Activated CD8-positive, alpha-beta memory T cell treated with anti-CD3 and anti-CD28 coated beads, Interleukin-2, amount 50 U/mL, for 24 hours (primary cell): Measurements from ENCODE around the gene ZC3H12D.
"Not testable (repeated sequence)": the region's sequence is repeated elsewhere in the genome, so short reads cannot be mapped to it uniquely, and the experiment has no call there.

Source experiments
- DNase-seq: peaks from one replicate; pipeline ENCODE4 v3.0.0-alpha.2; 2020; ENCODE audit errors: extremely low read depth

The ZC3H12D gene

DNA sequence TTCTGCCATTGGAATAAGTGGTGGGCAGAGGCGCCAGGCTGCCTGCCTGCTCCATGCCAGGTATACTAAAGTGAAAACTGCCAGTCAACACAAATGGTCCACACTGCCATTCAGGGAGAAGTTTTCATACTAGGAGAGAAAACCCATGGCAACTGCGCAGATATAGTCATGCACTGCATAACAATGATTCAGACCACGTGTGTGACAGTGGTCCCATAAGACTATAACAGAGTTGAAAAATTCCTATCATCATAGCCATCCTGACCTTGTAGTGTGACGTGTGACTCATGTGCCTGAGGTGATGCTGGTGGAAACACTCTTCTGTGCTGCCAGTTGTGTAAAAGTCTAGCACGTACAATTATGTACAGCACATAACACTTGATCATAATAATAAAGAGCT is 25.1 kb downstream of the ZC3H12D start:
- DNase-seq: no peak

DNA sequence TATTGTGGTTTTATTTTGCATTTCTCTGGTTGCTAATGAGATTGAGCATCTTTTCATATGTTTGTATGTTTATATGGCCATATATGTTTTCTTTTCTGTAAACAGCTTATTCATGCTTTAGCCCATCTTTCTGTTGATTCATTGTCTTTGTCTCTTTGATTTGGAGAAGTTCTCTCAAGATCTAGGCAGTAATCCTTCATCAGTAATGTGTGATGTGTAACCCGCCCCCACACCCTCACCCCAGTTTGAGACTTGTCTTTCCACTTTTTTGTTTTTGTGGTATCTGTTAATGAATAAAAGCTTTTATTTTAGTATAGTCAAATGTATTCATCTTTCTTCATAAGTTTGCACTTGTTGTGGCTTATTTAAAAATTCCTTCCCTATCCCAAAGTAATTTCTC is 26.0 kb downstream of the ZC3H12D start:
- DNase-seq: no peak

DNA sequence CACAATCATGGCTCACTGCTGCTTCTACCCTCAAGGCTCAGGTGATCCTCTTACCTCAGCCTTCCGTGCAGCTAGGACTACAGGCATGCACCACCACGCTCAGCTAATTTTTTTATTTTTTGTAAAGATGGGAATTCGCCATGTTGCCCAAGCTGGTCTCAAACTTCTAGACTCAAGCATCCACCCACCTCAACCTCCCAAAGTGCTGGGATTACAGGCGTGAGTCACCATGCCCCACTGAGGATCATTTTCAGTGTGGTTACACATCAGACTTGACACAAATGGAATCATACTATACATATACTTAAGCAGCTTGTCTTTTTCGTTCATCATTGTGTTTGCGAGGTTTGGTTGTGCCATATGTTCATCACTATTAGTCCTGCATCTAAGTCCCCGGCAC is 26.6 kb downstream of the ZC3H12D start:
- no peak for DNase-seq

DNA sequence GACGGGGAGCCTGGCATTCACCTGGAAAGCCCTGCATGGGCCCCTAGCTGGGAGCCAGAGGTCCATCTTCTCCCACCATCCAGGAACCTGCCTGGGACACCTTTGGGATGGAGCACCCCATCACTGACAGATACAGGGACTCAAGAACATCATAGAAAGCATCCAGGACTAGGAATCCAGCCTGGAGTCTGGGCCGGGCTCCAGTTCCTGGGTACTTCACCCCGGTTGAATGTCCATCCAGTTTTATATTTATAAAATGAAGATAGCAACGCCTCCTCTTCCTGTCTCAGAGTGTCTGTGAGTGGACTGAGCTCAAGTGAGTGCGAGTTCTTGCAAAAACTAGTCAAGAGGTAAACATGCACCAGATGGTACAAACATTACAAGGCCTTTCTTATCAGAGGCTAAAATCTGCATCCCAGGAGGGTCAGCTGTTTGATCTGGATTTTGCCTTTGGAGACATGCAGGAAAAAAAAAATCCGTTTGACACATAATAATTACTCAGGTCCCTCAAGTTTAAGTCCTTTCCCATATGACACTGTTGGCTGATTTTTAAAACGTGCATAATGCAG is 27.4 kb downstream of the ZC3H12D start:
- no peak for DNase-seq

DNA sequence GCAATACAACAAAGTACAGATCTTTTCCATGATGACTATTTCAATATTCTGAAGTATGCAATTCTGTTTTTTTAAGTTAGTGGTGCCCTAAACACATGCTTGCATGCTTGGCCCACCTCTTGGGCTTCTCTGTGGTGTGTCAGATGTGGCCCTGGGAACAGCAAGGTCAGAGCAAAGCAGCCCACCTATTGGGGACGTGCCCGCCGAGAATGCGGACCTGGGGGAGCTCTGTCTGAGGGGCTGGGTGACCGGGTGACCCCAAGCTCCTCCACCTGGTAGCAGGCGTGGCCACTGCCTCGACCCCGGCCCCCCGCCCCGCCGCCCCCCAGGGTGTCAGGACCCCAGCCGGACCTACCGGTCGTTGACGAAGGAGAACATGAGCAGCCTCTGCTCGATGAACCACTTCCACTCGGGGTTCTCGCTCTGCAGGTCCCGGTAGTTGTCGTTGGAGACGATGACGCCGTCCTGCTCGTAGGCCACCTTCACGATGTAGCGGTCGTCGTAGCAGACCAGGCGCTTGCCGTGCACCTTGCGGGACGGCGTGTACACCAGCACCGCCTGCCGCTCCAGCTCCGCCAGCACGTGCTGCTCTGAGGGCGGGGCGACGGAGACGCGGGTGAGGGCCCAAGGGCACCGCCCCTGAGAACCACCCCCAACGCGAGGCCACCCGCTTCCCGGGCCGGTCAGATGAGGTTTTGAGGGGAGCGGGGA is 28.3 kb downstream of the ZC3H12D start:
- DNase-seq: no peak

DNA sequence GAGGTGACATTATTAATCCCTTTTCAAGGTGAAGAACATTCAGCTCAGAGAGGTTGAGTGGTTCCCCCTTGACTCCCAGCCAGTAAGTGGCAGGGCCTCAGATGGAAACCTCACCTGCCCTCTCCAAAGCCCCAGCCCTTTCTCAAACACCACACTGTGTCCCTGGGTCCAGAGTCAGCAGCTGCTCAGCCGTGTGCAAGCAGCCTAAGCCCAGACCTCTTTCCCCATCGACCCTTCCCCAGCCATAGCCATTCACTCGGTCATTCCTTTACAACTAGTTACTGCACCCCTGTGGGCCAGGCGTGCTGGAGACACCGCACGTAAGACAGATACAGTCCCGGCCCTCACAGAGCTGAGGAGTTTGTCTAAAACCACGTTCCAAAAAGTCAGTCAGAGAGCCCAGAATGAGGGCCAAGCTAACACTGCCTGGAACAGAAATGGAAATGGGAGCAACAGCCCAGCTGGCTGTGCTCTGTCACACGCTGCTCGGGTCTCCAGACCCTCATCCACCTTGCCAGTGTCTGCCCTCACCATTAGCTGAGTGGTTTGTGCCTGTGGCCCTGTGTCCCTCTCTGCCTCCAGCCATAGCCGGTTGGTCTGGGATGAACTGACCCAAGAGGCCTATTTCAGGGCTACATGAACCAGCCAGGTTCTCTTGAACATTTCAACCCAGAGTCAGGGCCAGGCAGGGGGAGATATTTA is 29.6 kb downstream of the ZC3H12D start:
- no peak for DNase-seq

DNA sequence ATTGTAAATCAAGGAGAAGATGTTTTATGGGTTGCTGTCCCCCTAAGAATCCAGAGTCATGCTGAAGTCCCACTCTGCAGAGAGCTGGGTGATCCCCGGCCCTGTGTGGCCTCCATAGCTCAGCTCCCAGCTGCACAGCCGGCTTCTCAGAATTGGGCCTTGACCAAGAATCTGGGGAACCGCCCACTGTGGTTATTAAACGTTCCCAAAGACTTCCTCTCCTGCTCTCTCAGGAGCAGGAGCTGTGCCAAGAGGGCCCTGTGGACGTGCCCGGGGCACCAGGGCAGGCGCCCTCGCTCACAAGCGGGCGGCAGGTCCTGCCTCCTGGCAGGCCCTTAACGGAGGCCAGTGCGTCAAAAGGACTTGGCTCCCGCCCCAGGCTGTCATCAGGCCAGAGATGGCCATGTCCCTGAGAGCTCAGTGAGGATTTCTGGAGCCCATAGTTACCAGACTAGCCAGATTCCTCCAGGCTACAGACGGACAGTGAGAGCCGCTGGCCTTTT is 30.4 kb downstream of the ZC3H12D start:
- DNase-seq: no peak

DNA sequence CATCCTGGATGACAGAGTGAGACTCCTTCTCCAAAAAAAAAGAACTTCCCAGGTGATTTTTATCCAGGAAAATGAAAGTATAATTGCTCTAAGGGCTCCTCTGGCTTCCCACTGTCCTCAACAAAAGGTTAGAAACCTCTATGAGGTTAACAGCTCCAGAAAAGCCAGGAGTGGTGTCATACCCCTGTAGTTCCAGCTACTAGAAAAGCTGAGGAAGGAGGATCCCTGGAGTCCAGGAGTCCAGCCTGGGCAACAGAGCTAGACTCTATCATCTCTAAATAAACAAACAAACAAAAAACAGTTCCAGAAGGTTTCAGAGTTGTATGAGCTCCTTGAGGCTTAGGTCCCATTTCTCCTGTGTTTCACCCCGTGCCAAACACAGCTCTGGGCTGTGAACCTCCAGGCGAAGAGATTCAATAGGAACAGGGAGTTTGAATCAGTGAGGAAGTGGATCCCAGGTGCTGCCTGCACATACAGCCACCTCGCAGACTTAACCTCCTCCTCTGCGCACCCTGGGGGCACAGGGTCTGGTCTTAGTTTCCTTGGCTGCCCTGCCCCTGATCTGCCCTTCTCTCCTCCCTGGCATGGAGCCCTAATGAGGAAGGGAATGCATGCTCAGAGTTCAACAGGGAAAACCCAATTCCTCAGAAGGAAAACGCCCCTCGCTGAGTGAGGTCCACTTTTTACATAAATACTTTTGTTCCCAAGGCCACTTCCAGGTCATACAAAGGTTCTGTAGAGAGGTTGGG is 31.0 kb downstream of the ZC3H12D start:
- DNase-seq: no peak

DNA sequence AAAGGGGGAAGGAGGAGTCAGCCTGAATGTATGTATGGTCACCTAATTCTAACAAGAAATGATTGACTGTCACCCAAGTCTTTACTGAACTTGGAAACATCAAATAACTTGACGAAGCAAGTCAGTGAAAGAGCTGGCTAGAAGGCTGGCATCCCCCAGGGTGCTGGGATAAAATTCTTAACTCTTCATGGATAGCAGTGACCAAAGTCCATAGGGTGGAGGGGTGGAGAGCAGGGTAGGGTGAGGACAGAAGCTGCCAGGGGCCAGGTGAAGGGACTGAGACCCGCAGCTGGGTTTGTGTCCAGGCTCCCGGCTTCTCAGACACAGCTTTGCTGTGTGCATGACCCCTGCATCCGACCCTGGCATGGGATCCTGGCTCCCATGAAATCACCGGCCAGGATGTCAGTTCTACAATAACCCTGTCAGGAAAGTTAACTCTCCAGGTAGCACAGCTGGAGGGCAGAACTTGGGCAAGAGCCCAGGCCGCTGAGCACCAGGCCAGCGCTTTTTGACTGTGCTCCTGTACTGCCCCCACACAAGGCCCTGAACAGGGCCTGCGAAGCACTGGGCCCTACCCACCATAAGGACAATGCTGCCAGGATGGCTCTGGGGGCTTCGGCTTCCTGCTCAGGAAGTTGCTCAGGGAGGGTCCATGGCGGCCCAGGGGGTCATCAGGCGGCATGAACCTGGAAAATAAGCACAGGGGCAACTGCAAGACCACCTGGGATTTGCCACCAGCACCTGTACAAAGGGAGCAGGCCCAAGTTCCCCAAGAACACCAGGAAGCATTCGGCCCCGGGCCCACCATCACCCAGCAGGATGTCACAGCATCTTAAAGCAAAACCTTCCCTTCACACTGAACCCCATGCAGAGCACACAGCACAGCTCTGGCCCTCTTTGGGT is 32.5 kb downstream of the ZC3H12D start:
- DNase-seq: no peak

DNA sequence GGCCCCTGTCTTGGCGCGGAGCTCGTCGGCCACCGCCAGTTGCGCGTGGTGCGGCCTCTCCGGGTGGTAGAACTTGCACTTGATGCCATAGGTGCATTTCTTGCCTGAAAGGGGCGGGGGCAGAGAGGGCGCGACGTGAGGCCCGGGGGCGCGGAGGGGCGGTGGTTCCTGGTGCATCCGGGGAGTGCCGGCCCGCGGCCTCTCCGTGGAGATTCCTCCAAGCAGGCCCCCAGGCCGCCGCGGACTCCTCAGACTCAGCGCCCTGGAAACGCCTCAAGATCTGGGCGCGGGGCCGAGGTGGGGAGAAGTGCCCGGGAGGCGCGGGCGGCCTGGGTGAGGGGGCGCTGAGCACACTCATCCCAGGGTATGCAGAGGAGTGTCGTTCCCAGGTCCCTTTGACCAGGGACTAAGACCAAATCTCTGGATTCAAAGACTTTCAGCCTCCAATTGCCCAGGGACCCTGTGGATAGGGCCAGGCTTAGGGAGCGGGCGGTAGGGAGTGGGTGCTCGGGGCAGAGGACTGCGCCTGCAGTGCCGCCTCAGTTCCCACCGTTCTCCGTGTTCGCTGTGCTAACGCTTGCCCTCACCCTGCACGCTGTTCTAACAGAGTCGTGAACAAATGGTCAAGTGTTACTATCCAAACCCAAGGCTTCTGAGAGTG is 33.3 kb downstream of the ZC3H12D start:
- DNase-seq: no peak

DNA sequence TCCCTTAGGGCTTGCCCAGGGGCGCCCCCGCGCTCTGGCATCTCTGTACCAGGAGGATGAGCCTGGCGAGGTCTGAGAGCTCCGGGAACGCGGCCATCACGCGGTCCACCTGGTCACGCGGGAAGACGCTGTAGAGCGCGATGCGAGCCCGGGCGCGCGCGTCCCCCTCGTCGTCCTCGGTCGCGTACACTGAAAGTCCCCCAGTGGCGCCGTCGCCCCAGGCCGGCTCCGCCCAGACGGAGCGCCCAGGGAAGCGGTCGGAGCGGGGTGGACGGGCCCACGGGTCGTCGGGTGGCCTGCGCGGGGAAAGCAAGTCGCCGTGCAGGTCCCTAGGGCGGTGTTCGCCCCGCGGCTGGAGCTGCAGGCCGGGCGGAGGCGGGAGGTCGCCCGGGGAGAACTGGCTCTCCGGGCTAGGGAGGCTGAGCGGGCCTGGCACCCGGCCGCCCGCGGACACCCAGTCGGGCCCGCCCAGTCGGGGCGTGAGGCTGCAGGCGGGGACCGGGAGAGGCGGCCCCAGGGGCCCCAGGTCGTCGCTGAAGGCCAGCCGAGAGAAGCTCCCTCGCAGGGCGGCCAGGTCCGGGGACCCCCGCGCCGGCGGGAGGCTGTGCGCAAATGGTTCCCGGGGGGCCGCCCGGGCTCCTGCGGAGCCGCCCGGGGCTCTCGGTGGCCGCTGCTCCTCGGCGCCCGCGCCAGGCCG is 34.0 kb downstream of the ZC3H12D start:
- no peak for DNase-seq

DNA sequence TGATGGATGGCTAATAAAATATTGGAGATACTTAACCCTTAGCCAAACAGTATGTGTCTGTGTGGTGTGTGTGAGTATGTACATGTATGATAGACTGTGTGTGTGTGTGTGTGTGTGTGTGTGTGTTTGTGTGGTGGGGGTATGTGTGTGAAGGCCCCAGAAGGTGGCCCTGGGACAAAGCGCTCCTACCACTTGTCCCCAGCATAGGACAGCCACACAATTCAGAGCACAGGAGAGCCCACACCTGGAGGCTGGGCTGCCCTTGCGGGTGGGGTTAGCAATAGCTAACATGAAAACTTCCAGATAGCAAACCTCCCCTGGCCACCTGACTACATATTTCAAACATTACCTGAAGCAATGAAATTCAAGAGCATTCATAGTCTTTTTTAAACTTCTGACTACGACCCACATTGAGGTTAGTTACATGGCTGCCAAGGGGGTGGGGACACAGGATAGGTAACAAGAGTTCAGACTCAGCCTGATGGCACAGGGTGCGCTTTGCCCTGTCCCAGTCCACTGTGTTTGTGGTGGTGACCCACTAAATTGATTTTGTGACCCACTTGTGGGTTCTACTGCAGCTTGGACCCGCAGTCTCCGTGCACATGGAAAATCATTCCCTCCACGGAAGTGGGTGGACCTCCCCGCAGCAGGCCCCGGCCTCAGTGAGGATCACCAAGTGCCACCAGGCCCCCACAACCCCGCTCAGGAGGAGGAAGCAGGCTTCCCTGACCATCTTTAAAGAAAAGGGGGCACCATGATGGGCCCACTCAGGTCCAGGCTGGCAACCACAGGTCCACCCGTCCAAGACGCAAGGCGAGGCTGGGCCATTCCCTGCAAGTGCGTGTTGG is 34.8 kb downstream of the ZC3H12D start:
- no peak for DNase-seq

DNA sequence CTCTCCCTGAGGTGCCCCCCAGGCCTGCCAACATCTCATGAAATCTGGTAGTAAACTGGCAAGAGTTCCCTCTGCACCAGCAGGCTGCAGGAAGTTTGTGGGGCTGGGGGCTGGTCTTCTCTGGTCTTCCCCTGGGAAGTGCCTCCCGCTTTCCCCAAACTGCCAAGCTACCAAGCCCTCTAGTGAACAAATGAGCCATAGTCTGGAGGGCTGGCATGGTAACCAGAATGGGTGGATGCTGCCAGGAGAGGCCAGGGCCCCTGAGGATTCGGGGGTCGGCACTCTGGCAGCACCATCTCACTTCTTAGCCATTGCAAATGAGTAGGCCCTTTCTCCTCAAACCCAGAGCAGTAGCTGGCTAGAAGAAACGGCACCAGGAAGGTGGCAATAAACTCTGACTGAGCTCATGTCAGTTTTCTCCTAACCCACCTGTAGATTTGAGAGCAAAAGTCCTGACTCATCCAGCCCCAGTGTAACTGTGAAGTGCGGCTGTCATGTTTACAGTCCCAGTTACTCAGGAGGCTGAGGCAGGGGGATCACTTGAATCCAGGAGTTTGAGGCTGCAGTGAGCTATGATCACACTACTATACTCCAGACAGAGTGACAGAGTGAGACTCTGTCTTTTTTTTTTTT is 35.9 kb downstream of the ZC3H12D start:
- DNase-seq: no peak

DNA sequence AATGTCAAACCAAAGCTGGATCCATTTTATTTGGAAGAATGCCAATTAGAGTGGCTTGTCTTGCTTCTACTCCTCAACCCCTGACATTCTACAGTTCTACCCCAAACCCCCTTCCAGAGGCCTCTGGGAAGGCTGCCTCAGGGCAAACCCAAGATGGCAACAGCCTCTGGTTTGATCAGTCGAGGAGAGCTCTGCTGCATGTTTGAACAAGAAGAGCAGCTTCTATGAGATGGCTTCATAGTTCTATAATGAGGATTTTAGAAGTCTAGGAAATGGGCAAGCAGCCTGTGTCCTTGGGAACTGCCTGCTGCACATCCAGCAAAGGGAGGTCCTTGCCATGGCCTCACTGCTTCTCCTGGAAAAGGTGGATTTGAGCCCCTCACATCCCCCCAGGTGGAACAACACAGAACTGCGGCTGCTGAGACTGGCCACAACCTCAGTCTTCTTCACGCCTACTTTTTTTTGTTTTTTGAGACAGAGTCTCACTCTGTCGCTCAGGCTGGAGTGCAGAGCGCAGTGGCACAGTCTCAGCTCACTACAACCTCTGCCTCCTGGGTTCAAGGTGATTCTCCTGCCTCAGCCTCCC is 37.9 kb downstream of the ZC3H12D start:
- DNase-seq: no peak

DNA sequence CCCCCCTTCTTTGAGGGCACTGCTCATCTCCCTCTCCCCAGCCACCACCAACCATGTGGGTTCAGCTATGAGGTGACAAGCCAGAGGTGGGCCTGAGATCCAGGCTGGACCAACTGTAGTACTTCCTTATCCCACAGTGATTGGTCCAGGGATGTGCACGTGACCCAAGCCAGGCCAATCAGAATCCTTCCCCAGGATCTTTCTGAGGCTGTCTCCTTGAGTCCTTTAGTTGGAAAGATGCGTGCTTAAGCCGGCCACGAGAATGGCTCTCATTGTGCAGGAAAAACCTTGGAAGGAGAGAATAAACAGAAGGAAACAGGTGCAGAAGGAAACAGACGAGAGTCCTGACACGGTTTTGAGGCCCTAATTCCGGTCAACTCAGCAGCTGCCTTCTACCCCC is 39.2 kb downstream of the ZC3H12D start:
- DNase-seq: no peak

DNA sequence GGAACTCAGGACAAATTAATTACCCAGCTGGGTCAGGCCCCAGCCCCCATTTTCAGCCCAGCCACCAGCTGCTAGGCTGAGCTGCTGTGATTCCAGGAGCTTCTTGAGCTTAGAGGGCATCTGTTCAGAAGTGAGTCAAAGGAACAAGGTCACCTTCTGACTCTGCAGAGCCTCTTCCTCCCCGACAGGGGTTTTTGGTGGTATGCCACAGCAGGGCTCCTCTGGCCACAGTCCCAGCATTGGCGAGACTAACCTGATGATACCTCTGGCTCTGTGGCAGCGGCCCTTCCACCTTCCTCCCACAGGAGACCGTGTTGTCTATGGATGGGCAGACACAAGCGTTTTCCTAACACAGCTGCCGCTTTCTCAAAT is 39.7 kb downstream of the ZC3H12D start:
- no peak for DNase-seq

DNA sequence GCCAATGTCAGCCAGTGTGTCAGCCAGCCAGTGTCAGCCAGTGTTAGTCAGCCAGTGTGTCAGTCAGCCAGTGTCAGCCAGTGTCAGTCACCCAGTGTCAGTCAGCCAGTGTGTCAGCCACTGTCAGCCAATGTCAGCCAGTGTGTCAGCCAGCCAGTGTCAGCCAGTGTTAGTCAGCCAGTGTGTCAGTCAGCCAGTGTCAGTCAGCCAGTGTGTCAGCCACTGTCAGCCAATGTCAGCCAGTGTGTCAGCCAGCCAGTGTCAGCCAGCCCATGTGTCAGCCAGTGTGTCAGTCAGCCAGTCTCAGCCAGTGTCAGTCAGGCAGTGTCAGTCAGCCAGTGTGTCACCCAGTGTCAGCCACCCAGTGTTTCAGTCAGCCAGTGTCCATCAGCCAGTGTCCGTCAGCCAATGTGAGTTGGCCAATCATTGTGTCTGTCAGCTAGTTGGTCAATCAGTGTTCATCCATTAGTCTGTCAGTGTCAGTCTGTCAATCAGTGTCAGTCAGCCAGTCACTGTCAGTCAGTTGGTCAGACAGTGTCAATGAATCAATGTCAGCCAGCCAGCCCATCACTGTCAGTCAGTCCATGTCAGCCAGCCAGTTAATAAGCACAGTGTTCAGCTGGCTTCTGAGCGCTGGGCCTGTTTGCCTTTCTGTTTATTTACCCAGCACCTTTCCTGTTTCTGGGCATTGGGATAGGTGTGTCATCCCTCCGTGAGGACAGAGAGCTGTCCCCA is 40.3 kb downstream of the ZC3H12D start:
- not testable (repeated sequence) for DNase-seq
